DND-41 (cell line): Measurements from ENCODE around the gene EPC1.

Source experiments
- CTCF ChIP-seq: IDR thresholded peaks from 2 replicates; pipeline ENCODE4 v1.5.1; 2012; ENCODE audit warnings: borderline replicate concordance, low read length, moderate library complexity, mild to moderate bottlenecking; ENCODE audit not compliant: poor library complexity, severe bottlenecking; ENCODE audit errors: extremely low read depth
- EZH2 ChIP-seq: IDR thresholded peaks from 3 replicates; pipeline ENCODE4 v1.6.1; 2012; ENCODE audit warnings: borderline replicate concordance, low read depth, mild to moderate bottlenecking, moderate library complexity, low read length, inconsistent platforms; ENCODE audit not compliant: severe bottlenecking

DNA sequence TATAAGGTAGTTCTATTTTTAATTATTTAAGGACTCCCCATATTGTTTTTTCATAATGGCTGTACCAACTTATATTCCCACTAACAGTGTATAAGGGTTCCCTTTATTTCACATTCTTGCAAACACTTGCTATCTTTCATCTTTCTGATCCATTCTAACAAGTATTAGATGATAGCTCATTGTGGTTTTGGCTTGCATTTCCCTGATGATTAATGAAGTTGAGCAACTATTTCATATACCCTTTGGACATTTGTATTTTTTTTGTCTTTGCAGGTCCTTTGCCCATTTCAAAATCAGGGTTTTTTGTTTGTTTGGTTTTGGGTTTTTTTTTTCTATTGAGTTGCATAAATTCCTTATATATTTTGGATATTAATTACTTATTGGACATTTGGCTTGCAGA is 107.2 kb downstream of the EPC1 start:
- TF ChIP-seq CTCF: no peak
- no peak for TF ChIP-seq EZH2
